HCT116 (cell line): ENCODE data around the gene IFI35.

Experiments
- EZH2 ChIP-seq: fragments of 200-600 bp; sonication (generic); IDR thresholded peaks from 2 replicates; pipeline ENCODE4 v1.6.1; 2017; ENCODE audit warnings: antibody characterized with exemption, mixed run types
- EZH2phosphoT487 ChIP-seq: fragments of 200-600 bp; IDR thresholded peaks from 2 replicates; pipeline ENCODE4 v1.6.1; 2018; ENCODE audit warnings: antibody characterized with exemption, borderline replicate concordance
- FOSL1 ChIP-seq: IDR thresholded peaks from 2 replicates; pipeline ENCODE4 v1.6.1; 2012; ENCODE audit warnings: low read depth
- JUND ChIP-seq: IDR thresholded peaks from 2 replicates; pipeline ENCODE4 v1.6.1; 2012
- POLR2A ChIP-seq: IDR thresholded peaks from 2 replicates; pipeline ENCODE4 v1.7.0; 2011; ENCODE audit warnings: borderline replicate concordance; ENCODE audit not compliant: insufficient read depth, insufficient read length; ENCODE audit errors: extremely low read depth
- POLR2AphosphoS5 ChIP-seq: IDR thresholded peaks from 2 replicates; pipeline ENCODE4 v1.6.1; 2011; ENCODE audit warnings: mild to moderate bottlenecking, low read depth, low read length, moderate library complexity
- SIN3A ChIP-seq: IDR thresholded peaks from 2 replicates; pipeline ENCODE4 v1.6.1; 2012; ENCODE audit warnings: low read depth
- SP1 ChIP-seq: IDR thresholded peaks from 2 replicates; pipeline ENCODE4 v1.6.1; 2012; ENCODE audit warnings: low read depth
- SRF ChIP-seq: IDR thresholded peaks from 2 replicates; pipeline ENCODE4 v1.6.1; 2012; ENCODE audit warnings: low read depth
- TCF7L2 ChIP-seq: IDR thresholded peaks from 2 replicates; pipeline ENCODE4 v1.7.0; 2011; ENCODE audit warnings: borderline replicate concordance, inconsistent platforms; ENCODE audit not compliant: insufficient read depth, insufficient read length; ENCODE audit errors: extremely low read depth
- ZNF274 ChIP-seq: fragments of 200-500 bp; sonication (Bioruptor generic); IDR thresholded peaks from 2 replicates; pipeline ENCODE4 v1.6.1; 2014; ENCODE audit warnings: mild to moderate bottlenecking, low read depth, low read length, inconsistent platforms
- TF ChIP-seq, protein P1 (sequence below), 3 experiments: fragments of 200-600 bp in 1 of 3; sonication (generic) in 1 of 3; IDR thresholded peaks in 2 of 3; conservative IDR thresholded peaks in 1 of 3; 2 replicates each; pipeline ENCODE4 v1.5.1; 2012 to 2017; ENCODE audit warnings: low read depth in 2 of 3, low read length in 2 of 3, antibody characterized with exemption in 1 of 3, borderline replicate concordance in 1 of 3, control low read depth in 1 of 3, mild to moderate bottlenecking in 1 of 3, mixed read lengths in 1 of 3, mixed run types in 1 of 3, moderate library complexity in 1 of 3; ENCODE audit not compliant: insufficient read depth in 1 of 3
- TF ChIP-seq, protein P2 (sequence below): IDR thresholded peaks from 2 replicates; pipeline ENCODE4 v1.6.1; 2012; ENCODE audit warnings: low read depth

DNA sequence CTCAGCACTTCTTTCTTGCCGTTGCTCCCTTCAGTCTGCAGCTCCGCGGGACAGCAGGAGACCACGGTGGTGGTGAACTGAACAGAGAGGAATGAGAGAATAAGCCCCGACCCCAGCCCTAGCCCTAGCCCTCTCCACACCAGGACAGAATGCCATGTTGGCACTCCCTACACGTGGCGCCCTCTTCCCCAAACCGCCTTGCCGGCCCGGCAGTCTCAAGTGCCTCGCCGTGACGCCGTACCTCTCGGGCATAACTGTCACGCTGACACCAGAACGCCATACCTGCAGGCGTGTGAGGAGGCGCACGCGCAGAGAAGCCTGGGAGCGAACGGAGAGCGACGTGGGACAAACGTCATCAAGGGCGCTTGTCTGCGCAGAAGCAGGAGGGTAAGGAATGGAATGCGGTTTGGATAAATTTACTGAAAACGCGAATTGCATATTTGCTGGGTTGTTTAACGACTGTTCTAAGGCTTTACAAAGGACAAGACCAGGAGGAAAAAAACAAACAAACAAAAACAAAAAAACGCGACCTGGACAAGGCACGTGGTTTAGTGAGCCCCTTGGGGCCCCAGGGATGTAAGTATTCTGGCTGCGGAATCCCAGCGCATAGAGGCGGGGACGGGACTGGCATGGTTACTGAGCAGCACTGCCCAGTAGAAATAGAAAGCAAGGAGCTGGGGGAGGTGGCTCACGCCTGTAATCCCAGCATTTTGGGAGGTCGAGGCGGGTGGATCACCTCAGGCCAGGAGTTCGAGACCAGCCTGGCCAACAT lies 42.2 kb upstream of the IFI35 start, which contains the start of gene AARSD1:
- peak; percentile 76 for TF ChIP-seq POLR2A
- TF ChIP-seq EZH2, result no peak
- peak; percentile 92 for TF ChIP-seq SIN3A
- TF ChIP-seq, protein P1, sequence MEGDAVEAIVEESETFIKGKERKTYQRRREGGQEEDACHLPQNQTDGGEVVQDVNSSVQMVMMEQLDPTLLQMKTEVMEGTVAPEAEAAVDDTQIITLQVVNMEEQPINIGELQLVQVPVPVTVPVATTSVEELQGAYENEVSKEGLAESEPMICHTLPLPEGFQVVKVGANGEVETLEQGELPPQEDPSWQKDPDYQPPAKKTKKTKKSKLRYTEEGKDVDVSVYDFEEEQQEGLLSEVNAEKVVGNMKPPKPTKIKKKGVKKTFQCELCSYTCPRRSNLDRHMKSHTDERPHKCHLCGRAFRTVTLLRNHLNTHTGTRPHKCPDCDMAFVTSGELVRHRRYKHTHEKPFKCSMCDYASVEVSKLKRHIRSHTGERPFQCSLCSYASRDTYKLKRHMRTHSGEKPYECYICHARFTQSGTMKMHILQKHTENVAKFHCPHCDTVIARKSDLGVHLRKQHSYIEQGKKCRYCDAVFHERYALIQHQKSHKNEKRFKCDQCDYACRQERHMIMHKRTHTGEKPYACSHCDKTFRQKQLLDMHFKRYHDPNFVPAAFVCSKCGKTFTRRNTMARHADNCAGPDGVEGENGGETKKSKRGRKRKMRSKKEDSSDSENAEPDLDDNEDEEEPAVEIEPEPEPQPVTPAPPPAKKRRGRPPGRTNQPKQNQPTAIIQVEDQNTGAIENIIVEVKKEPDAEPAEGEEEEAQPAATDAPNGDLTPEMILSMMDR (IDR thresholded peaks at IDR 0.05 in 2 of 3, conservative IDR thresholded peaks at IDR 0.05 in 1 of 3; ENCODE audit: borderline replicate concordance in 1 of 3, insufficient read depth in 1 of 3, low read depth in 2 of 3, low read length in 2 of 3), result no peak
- TF ChIP-seq ZNF274, result no peak
- TF ChIP-seq, protein P2, sequence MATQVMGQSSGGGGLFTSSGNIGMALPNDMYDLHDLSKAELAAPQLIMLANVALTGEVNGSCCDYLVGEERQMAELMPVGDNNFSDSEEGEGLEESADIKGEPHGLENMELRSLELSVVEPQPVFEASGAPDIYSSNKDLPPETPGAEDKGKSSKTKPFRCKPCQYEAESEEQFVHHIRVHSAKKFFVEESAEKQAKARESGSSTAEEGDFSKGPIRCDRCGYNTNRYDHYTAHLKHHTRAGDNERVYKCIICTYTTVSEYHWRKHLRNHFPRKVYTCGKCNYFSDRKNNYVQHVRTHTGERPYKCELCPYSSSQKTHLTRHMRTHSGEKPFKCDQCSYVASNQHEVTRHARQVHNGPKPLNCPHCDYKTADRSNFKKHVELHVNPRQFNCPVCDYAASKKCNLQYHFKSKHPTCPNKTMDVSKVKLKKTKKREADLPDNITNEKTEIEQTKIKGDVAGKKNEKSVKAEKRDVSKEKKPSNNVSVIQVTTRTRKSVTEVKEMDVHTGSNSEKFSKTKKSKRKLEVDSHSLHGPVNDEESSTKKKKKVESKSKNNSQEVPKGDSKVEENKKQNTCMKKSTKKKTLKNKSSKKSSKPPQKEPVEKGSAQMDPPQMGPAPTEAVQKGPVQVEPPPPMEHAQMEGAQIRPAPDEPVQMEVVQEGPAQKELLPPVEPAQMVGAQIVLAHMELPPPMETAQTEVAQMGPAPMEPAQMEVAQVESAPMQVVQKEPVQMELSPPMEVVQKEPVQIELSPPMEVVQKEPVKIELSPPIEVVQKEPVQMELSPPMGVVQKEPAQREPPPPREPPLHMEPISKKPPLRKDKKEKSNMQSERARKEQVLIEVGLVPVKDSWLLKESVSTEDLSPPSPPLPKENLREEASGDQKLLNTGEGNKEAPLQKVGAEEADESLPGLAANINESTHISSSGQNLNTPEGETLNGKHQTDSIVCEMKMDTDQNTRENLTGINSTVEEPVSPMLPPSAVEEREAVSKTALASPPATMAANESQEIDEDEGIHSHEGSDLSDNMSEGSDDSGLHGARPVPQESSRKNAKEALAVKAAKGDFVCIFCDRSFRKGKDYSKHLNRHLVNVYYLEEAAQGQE, result no peak
- TF ChIP-seq SP1, result peak; percentile 57; the same call in 1 of the 2 replicates
- no peak for TF ChIP-seq SRF
- TF ChIP-seq POLR2AphosphoS5, result peak; percentile 90
- TF ChIP-seq TCF7L2, result no peak
- no peak for TF ChIP-seq JUND
- TF ChIP-seq EZH2phosphoT487, result no peak
- no peak for TF ChIP-seq FOSL1
